GM23248 (cell line): ENCODE results near the gene OR56A1.

Source experiments
- EZH2 ChIP-seq: fragments of 200-600 bp; sonication (generic); IDR thresholded peaks from 2 replicates; pipeline ENCODE4 v1.6.1; 2018; ENCODE audit warnings: antibody characterized with exemption, mild to moderate bottlenecking; ENCODE audit not compliant: insufficient read depth, poor library complexity, severe bottlenecking
- EZH2phosphoT487 ChIP-seq: fragments of 200-600 bp; sonication (generic); IDR thresholded peaks from 2 replicates; pipeline ENCODE4 v1.6.1; 2018; ENCODE audit warnings: antibody characterized with exemption, moderate library complexity, mild to moderate bottlenecking, low read depth; ENCODE audit not compliant: insufficient read depth

- TF ChIP-seq EZH2, result no peak
- TF ChIP-seq EZH2phosphoT487, result no peak
Observed at GRCh38 chr11:6057452-6057851, 26.9 kb upstream of the OR56A1 start.
